Hepatocyte (in vitro differentiated cells): ENCODE results near the gene EPAS1.

Experiments
- EZH2 ChIP-seq: fragments of 200-600 bp; sonication (generic); IDR thresholded peaks from 2 replicates; pipeline ENCODE4 v1.6.1; 2016; ENCODE audit warnings: antibody characterized with exemption, mild to moderate bottlenecking, borderline replicate concordance
- TF ChIP-seq, protein P1 (sequence below): fragments of 200-600 bp; sonication (generic); IDR thresholded peaks from 2 replicates; pipeline ENCODE4 v1.5.1; 2016; ENCODE audit warnings: antibody characterized with exemption, mild to moderate bottlenecking; ENCODE audit not compliant: poor library complexity

DNA sequence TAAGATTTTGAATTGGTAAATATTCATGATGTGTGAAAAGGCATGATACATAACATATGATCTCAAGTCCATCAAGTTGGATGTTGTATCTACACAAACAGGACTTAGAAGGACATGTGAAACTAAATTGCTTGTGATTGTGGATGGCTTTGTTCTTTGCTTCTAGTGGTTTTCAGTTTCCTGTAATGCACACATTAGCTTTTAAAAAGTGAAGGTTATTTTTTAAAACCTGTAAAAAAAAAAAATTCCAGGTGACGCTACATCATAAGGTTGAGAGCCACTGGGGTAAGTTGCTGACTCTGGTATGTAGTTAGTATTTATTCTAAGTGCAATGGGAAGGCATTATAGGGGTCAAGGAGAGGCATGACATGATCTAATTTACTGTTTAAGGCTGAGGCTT lies 133.8 kb downstream of the EPAS1 start:
- no peak for TF ChIP-seq EZH2
- TF ChIP-seq, protein P1, sequence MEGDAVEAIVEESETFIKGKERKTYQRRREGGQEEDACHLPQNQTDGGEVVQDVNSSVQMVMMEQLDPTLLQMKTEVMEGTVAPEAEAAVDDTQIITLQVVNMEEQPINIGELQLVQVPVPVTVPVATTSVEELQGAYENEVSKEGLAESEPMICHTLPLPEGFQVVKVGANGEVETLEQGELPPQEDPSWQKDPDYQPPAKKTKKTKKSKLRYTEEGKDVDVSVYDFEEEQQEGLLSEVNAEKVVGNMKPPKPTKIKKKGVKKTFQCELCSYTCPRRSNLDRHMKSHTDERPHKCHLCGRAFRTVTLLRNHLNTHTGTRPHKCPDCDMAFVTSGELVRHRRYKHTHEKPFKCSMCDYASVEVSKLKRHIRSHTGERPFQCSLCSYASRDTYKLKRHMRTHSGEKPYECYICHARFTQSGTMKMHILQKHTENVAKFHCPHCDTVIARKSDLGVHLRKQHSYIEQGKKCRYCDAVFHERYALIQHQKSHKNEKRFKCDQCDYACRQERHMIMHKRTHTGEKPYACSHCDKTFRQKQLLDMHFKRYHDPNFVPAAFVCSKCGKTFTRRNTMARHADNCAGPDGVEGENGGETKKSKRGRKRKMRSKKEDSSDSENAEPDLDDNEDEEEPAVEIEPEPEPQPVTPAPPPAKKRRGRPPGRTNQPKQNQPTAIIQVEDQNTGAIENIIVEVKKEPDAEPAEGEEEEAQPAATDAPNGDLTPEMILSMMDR: no peak
